ENCODE results near the gene SFI1. TPM values are rescaled to one million over a fixed set of nuclear protein-coding genes. Genes with fewer than 3 reads are reported as not detected.

The SFI1 gene
- total and polyA plus RNA-seq, 11 donors = 2.2 to 18.3 (median 6.4) TPM

DNA sequence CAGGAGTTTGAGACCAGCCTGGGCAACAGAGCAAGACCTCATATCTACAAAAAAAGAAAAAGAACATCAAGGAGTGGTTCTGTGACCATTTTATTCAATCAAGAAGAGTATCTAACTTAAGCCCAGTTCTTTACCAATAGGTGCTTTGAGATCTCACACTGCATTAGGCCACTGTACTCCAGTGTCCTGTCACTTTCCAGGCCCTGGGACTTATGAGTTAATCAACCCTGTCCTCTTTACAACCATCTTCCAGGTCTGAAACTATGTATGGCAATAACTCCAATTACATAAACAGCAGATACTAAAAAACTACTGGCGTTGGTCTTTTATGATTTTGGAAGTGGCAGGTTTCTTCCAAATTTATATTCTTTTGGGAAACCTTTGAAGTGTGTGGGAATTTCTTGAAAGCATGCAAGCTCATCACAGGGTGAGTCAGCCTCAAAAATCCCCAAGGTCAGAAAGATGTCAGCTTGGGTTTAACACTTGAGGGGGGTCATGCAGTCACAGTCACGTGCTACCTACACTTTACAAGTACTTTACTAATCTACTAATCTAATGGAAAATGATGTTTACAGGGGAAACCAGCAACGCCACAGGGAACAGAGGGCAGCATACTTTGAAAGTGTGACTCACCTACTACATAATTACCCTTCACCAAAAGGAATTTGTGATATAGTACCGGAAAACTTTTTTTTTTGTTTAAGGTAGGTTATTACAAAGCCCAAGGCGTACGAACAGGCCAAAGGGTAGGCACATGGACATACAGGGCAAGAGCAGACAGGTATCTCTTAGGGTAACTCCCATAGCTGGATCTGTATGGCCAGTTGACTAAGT is 150.1 kb downstream of the SFI1 start:
- intact Hi-C loops (cut with DNase I) = no loop called here
- WGBS, 4 donors = 78 to 80% (median 80%) methylated on average over 6 of the region's 6 CpGs
- DNase-seq (no peak), ATAC-seq (peak in 1 of 4 donors; percentile 14)
- H3K27me3 ChIP-seq = no peaks in the 10 kb centered on the region
- H3K4me3 ChIP-seq = no peak overlapping the region
- TF ChIP-seq, protein P1, sequence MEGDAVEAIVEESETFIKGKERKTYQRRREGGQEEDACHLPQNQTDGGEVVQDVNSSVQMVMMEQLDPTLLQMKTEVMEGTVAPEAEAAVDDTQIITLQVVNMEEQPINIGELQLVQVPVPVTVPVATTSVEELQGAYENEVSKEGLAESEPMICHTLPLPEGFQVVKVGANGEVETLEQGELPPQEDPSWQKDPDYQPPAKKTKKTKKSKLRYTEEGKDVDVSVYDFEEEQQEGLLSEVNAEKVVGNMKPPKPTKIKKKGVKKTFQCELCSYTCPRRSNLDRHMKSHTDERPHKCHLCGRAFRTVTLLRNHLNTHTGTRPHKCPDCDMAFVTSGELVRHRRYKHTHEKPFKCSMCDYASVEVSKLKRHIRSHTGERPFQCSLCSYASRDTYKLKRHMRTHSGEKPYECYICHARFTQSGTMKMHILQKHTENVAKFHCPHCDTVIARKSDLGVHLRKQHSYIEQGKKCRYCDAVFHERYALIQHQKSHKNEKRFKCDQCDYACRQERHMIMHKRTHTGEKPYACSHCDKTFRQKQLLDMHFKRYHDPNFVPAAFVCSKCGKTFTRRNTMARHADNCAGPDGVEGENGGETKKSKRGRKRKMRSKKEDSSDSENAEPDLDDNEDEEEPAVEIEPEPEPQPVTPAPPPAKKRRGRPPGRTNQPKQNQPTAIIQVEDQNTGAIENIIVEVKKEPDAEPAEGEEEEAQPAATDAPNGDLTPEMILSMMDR (IDR thresholded peaks at IDR 0.05) = no peak
- no peak for TF ChIP-seq POLR2A (IDR thresholded peaks at IDR 0.05)
- H3K4me1 ChIP-seq = peaks cover 0 to 30% (median 0%) of the 10 kb centered on the region in 12 donors
- no peak overlapping the region for H3K27ac ChIP-seq
- peaks cover 0 to 70% (median 40%) of the 10 kb centered on the region in 9 donors for H3K36me3 ChIP-seq
- no peaks in the 10 kb centered on the region for H3K9me3 ChIP-seq

DNA sequence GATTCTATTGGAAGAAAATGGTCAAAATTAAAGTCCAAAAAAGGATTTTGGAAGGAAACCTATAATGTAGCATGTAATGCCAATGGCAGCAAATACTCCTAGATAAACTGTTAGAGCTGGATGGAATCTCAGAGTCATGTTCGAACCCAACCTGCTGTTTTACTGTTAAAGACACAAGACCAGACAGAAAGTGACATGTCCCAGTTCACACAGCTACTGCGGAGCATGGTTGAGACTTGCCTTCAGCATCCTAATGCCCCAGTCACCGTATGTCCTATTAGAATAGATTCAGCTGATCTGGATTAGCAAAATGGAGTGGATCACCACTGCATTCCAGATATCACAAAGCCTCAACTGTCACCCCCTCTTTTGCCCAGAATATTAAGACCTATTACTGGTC is 150.7 kb downstream of the SFI1 start:
- TF ChIP-seq, protein P1 (IDR thresholded peaks at IDR 0.05) = no peak
- TF ChIP-seq POLR2A (IDR thresholded peaks at IDR 0.05) = no peak
- intact Hi-C loops (cut with DNase I) = no loop called here
- ATAC-seq (no peak), DNase-seq (no peak)
- H3K27me3 ChIP-seq = no peaks in the 10 kb centered on the region
- H3K27ac ChIP-seq = no peak overlapping the region
- 95 to 98% (median 96%) methylated on average over 3 of the region's 3 CpGs for WGBS, 4 donors
- no peak overlapping the region for H3K4me3 ChIP-seq
- peaks cover 0 to 66% (median 40%) of the 10 kb centered on the region in 9 donors for H3K36me3 ChIP-seq
- H3K4me1 ChIP-seq = peaks cover 0 to 30% (median 0%) of the 10 kb centered on the region in 12 donors
- no peaks in the 10 kb centered on the region for H3K9me3 ChIP-seq

DNA sequence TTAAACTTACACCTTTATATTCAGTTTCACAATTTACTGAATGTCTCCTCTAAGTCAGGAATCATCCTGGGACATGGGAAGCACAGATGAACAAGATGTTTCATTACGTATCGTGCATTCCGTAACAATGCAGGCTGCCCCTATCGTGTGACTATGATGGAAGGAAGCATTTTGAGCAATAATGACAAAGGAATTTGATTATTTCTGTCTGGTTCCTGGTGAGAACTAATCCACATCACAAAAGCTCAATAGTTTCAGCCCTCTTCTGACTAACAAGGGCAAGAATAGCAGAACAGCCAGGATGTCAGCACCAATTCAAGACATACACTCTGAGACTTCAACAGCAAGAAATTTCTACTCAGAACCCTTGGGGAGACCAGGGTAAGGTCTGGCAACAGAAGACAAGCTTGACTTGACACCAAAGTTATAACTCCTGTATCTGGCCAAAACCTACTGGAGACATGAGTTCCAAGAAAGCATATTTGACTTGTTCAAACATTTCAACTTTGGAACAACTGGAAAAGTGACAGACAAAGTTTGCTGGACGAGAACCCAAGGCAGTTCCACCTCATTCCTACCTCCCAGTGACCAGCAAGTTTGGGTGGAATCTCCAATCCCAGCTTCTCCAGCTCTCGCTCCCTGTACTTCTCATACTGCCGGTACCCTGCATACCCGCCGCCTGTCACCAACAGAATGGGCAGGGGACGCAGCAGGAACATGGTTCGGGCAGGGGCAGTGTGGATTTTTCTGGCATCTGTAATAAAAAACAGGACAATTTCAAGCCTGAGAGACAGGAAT is 151.4 kb downstream of the SFI1 start:
- ATAC-seq (no peak), DNase-seq (no peak)
- Histone ChIP-seq H3K4me3 (no peak overlapping the region), H3K9me3 (no peaks in the 10 kb centered on the region), H3K4me1 (peaks cover 0 to 29% (median 0%) of the 10 kb centered on the region in 12 donors), H3K27ac (no peak overlapping the region), H3K36me3 (peaks cover 0 to 60% (median 40%) of the 10 kb centered on the region in 9 donors), H3K27me3 (no peaks in the 10 kb centered on the region)
- no peak for TF ChIP-seq POLR2A (IDR thresholded peaks at IDR 0.05)
- TF ChIP-seq, protein P1 (IDR thresholded peaks at IDR 0.05) = no peak
- 88 to 95% (median 88%) methylated on average over 11 of the region's 11 CpGs for WGBS, 4 donors
- intact Hi-C loops (cut with DNase I) = no loop called here

DNA sequence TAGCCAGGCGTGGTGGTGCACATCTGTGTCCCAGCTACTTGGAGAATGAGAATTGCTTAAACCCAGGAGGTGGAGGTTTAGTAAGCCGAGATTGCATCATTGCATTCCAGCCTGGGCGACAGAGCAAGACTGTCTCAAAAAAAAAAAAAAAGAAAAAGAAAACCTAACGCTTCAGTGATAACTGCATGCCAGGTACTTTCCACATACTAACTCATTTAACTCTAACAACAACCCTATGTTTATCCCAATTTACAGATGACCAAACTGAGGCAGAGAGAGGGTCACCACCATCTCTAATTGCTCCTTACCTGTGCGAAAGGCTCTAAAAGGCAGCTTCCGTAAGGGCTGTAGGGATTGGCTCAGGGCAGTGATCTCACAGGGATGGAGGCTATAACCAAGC is 154.1 kb downstream of the SFI1 start:
- Histone ChIP-seq H3K4me1 (peaks cover 0 to 20% (median 0%) of the 10 kb centered on the region in 12 donors), H3K4me3 (no peak overlapping the region), H3K27me3 (no peaks in the 10 kb centered on the region), H3K27ac (no peak overlapping the region), H3K9me3 (no peaks in the 10 kb centered on the region), H3K36me3 (peaks cover 0 to 46% (median 33%) of the 10 kb centered on the region in 9 donors)
- ATAC-seq (peak in 2 of 4 donors; percentile 33 to 41), DNase-seq (no peak)
- intact Hi-C loops (cut with DNase I) = loop anchor here in 1 of 10 donors (1.0 kb wide), 1 partner anchor 14 kb away; no protein-coding TSS in a partner anchor
- 81 to 86% (median 83%) methylated on average over 6 of the region's 6 CpGs for WGBS, 4 donors
- TF ChIP-seq, protein P1 (IDR thresholded peaks at IDR 0.05) = no peak
- TF ChIP-seq POLR2A (IDR thresholded peaks at IDR 0.05) = no peak

Measured in heart left ventricle (tissue), 16 donors.